Middle frontal gyrus (tissue), 1 donor: ENCODE measurements around the gene ESPNL.
"Not testable (repeated sequence)": the region's sequence is repeated elsewhere in the genome, so short reads cannot be mapped to it uniquely, and the experiment has no call there.

ENCODE experiments used
- DNase-seq: peaks from one replicate; pipeline ENCODE4 v3.0.0-alpha.2; 2015; ENCODE audit warnings: low spot score; ENCODE audit errors: extremely low spot score

ESPNL gene

GRCh38 chr2:238100049-238100820 lies at the start of gene ESPNL:
Gene ESPNL, plus strand, starts transcription at chr2:238100340. Its CDS starts 80 bp downstream, at chr2:238100420.
- no peak for DNase-seq

GRCh38 chr2:238053191-238053776 lies 46.9 kb upstream of the ESPNL start:
- no peak for DNase-seq

- DNase-seq = no peak
Observed at GRCh38 chr2:238055841-238056240, 44.3 kb upstream of the ESPNL start.

- not testable (repeated sequence) for DNase-seq
Observed at GRCh38 chr2:238057696-238058575, 42.2 kb upstream of the ESPNL start.

- no peak for DNase-seq
Observed at GRCh38 chr2:238059505-238059904, 40.6 kb upstream of the ESPNL start.

- no peak for DNase-seq
Observed at GRCh38 chr2:238060096-238060541, 40.0 kb upstream of the ESPNL start.

- DNase-seq = peak; percentile 97
Observed at GRCh38 chr2:238060542-238061314, 39.4 kb upstream of the ESPNL start, which contains the start of gene SCLY. Gene SCLY, plus strand, starts transcription at chr2:238061001. Its CDS starts 54 bp downstream, at chr2:238061055.

GRCh38 chr2:238061315-238062202 lies 38.6 kb upstream of the ESPNL start:
- no peak for DNase-seq

GRCh38 chr2:238063414-238064189 lies 36.5 kb upstream of the ESPNL start:
- DNase-seq = no peak

- no peak for DNase-seq
Observed at GRCh38 chr2:238064376-238064775, 35.8 kb upstream of the ESPNL start.

GRCh38 chr2:238065071-238065846 lies 34.9 kb upstream of the ESPNL start:
- no peak for DNase-seq

GRCh38 chr2:238066218-238066617 lies 33.9 kb upstream of the ESPNL start:
- no peak for DNase-seq

GRCh38 chr2:238066718-238067117 lies 33.4 kb upstream of the ESPNL start:
- DNase-seq = not testable (repeated sequence)

GRCh38 chr2:238067939-238068338 lies 32.2 kb upstream of the ESPNL start:
- no peak for DNase-seq

- no peak for DNase-seq
Observed at GRCh38 chr2:238069021-238069709, 31.0 kb upstream of the ESPNL start.

- no peak for DNase-seq
Observed at GRCh38 chr2:238069877-238070276, 30.3 kb upstream of the ESPNL start.

- DNase-seq = no peak
Observed at GRCh38 chr2:238075397-238075796, 24.7 kb upstream of the ESPNL start.

- no peak for DNase-seq
Observed at GRCh38 chr2:238077292-238077691, 22.8 kb upstream of the ESPNL start.
